OCI-M2 (cell line): ENCODE measurements around the gene PSMD13.
"Not testable (repeated sequence)": the region's sequence is repeated elsewhere in the genome, so short reads cannot be mapped to it uniquely, and the experiment has no call there.

Experiments used
- DNase-seq: peaks from one replicate; lab custom pipeline; 2025; ENCODE audit not compliant: unreplicated experiment; lab: John Stamatoyannopoulos, UW

Gene PSMD13

DNA sequence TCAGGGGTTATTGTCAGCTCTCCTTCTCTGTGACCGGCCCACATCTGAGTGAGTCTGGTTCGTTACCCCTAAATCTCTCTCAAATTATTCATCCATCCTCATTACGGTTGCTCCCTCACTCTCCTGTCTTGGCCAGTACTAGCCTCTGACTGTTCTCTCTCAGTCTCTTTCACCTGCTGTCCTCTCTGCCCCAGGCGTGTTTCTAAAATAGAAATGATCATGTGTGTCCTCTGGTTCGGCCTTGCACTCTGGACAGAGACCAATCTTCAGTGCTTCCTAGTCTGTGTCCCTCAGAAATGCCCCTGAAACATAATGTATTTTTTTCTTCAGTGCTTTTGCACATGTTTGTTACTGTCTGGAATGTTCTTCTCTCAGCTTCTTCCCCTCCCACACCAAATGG, 4.9 kb downstream of the PSMD13 start:
- no peak for DNase-seq

DNA sequence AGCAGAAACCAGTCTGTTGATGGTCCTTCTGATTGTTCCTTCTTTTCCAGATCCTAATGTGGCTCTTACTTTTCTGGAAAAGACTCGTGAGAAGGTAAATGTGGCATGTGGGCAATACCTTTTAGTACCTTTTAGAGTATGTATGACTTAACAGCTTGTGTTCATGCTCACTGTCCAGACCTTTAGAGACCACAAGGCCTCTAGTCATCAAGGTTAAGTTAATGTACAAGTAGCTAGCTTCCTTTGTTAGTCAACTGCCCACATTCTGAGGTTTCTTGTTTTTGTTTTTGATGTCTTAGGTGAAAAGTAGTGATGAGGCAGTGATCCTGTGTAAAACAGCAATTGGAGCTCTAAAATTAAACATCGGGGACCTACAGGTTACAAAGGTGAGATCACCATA, 7.6 kb downstream of the PSMD13 start:
- no peak for DNase-seq

DNA sequence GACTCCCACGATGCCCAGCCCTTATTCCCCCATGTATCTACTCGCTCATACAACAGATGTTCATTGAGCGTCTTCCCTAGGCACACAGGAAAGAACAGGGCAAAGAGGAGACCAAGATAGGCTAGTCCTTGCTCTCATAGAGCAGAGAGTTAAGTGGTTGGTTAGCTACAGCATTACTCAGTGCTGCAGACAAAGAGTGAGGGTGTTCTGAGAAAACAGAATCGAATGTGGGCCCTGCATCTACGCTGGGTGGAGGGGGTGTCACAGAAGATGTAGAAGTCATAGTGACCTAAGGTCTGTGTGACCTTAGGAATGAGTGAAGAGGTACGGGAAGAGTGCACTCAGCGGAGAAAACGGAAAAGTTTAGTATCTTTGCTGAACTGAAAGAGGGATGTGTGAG, 12.3 kb downstream of the PSMD13 start:
- no peak for DNase-seq

DNA sequence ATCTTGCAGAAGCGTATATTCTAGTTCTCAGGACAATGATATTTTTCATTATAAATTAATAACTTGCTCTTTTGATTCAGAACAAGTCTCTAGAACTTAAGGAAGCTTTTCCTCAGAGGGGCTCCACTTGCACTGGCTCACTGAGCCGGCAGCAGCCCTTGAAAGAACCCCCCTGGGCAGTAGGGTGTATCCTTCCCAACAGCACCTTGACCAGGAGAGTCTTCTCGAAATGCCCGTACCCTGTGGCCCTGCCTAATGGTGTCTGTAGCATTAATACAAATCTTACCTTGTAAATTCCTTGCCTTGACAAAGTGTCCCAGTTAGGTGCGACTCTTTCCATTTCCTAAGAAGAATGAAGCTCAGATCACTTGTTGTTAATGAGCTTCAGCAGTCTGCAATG, 13.5 kb downstream of the PSMD13 start:
- no peak for DNase-seq

DNA sequence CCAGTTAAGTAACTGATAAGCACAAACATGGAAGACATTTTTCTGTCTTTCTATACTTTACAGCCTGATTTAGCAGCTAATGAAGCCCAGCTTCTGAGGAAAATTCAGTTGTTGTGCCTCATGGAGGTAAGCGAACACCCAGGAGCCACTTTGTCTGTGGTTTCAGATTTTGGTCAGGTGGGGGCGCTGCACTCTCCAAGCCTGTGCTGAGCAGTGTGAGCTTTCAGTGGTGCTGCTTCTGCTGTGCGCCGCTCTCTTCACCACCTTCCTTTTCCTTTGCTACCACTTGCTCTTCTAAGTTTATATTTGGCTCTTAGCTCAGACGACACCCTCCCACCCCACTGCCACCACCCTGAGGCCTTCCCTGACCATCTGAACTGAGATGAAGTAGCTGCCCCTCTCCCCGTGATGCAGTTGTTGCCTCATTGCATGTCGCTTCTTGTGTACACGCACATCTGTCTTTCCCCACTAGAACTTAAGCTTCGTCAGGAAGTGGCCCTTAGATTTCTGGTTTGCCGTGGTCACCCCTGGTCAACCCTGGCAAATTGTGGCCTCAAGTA, 14.0 kb downstream of the PSMD13 start:
- DNase-seq = no peak

DNA sequence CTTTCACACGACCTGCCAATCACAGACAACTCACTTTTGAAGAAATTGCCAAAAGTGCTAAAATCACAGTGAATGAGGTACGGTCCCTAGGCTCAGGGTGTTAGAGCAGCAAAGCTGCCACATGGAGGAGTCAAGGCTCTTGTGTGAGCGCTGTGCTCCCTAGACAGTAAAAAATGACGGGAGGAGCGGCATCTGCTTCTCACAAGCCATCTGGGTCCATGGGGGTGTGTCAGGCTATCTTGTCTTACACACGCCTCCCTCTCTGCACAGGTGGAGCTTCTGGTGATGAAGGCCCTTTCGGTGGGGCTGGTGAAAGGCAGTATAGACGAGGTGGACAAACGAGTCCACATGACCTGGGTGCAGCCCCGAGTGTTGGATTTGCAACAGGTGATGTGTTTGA, 14.8 kb downstream of the PSMD13 start:
- no peak for DNase-seq

DNA sequence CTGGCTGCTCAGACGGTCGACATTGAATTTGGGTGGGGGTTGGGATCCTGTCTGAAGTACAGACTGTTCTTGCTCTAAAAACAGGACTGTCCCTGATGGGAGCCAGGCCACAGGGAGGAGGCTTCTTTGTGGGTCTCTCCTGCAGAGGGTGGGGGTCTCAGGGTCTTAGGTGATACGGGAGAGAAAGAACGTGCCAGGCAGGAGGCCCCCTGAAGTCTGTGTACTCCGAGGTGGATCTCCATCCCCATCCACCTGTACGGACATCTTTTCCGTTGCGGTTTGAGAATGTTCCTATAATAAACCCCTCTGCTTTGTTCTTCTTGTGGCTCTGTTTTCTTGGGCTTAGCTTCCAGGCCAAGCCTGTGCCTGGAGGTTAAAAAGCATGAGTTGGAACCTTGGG, 15.9 kb downstream of the PSMD13 start:
- DNase-seq = no peak

DNA sequence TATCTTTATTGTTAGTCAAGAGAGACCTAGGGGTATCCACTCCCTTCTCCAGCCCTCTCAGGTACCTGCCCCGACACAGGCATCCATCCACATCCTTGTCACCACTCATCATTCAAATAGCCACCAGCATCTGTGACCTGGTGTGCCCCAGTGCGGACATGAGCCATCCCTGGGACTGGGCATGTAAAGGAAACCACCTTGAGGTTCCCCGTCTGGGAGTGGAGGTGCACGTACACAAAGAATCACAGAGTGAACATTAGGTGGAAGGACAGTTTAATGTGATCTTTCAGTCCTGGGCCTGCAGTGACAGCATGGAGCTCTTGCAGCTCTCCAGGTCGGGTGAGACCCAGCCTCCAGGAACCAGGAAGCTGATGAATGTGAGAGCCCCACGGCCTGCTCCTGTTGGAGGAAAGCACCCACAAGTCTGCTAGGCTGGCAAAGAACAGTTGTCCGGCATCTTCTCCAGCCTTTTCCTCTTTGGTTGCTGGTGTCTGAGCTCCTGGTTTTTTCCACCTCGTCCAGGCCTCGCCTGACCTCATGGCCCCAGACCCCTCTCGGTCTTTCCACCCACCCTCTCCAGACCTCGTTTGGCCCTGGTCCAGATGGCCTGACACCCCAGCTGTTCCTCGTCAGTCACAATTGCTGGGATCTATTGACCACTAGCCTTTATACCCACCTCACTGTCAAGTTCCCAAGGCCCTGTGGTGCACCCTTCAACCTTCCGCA, 16.5 kb downstream of the PSMD13 start:
- DNase-seq = no peak

DNA sequence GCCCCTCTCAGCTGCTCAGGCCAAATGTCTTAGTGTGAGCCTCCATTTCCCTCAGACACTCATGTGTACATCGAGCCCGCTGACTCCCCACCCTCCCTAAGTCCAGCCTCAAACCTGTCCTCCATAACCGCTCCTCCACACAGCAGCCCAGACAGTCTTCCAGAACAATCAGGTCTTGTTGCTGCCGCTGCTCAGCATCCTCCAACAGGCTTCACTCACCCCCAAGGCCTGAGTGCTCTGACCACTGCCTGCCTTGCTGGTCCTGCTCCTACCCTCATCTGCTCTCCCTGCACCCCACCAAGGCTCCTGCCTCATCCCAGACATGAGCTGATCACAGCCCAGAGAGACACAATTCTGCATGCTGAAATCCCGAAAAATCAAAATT, 17.1 kb downstream of the PSMD13 start:
- no peak for DNase-seq

DNA sequence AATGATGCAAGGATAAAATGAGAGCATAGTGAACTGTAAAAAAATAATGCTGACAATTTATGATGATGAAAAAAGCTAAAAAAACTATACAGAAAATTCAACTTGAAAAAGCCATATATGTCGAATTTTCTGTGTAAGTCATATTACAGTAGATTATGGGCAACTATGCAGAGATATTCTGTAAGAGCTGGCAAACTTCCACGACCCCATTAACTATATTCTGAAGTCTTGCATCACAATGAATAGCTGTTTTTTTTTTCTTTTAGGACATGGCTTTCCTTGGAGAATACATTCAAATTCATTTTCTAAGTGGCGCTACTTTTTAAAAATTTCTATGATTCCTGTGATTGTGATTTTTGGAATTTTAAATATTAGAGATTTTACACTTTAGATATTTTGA, 18.4 kb downstream of the PSMD13 start:
- no peak for DNase-seq

DNA sequence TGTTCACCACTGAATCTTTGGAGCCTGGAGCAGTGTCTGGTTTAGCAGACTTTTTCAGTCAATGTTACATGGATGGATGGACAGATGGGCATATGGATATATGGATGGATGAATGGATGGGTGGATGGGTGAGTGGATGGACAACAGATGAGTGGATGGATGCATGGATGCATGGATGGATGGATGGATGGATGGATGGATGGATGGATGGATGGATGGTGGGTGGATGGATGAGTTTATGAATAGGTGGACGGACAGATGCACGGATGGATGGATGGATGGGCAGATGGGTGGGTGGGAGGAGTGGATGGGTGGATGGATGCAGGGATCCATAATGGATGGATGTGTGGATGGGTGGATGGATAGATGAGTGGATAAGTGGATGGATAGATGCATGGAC, 19.0 kb downstream of the PSMD13 start:
- no peak for DNase-seq

DNA sequence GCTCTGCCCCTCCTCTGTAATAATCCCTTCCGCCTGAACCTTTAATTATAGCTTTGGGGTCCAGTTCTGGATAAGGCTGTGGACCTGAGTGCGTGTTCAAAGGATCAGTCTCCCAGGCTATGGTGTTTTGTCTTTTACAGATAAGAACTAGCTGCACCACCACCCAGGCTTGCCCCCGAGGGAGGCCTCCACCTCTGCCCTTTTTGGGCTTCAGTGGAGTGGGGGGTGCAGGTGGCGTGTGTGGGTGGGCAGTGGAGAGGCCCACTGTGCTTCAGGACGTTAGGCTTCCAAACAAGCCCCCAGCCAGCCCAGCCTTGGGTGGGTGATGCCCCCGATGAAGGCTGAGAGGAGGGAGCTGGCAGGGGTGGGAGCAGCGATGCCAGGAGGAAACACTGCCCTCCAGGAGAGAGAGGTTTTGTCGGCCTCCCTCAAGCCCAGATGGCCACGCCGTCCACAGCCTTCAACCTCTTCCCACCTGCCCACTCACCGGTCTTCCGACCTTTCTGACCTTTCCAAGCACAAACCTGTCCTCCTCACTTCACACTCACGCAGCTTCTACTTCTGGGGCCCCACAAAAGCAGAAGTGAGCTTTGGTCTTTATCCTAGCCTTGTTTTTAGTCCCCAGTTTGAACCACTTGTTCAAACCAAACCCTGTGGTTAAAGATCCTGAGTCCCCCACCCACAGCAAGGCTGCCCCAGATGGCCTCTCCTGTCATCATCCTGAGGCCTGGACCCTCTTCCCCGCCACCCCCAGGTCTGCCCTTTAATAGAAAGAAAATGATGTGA, 20.4 kb downstream of the PSMD13 start:
- no peak for DNase-seq

DNA sequence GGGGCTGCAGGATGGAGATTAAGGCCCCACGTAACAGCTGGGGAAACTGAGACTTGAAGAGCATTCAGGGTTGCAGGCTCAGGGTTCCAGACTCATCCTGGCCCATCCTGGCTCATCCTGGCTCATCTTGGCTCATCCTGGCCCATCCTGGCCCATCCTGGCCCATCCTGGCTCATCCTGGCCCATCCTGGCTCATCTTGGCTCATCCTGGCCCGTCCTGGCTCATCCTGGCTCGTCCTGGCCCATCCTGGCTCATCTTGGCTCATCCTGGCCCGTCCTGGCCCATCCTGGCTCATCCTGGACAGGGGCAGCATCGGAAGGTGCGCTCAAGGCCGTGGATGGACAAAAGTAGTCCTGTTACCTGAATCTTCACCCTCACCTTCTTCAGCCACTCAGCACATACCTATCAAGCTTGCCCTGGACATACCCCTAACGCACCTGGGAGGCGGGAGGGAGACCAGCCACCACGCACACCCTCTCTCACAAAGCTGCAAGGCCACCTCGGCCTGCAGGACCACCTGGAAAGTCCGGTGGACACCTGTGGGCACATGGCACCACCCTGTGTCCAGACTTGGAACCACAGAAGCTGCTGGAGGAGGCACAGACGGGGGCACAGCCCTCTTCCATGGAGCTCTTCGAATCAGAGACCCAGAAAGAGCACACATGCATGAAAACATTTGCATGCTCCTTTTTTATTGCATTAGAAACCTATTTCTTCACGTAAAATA, 21.2 kb downstream of the PSMD13 start:
- DNase-seq = no peak

DNA sequence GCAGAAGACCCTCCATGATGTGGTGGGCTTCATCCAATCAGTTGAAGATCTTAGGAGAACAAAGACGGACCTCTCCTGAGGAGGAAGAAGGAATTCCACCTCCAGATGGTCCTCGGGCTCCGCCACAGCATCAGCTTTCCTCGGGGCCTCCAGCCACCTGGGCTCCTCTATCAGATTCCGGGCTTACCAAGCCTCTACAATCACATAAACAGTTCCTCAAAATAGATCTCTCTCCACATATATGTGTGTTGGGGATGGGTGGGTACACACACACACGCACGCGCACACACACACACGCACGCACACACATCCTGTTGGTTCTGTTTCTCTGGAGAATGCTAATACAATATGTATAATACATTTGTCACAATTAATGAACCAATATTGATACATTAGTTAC, 22.6 kb downstream of the PSMD13 start:
- DNase-seq = no peak

DNA sequence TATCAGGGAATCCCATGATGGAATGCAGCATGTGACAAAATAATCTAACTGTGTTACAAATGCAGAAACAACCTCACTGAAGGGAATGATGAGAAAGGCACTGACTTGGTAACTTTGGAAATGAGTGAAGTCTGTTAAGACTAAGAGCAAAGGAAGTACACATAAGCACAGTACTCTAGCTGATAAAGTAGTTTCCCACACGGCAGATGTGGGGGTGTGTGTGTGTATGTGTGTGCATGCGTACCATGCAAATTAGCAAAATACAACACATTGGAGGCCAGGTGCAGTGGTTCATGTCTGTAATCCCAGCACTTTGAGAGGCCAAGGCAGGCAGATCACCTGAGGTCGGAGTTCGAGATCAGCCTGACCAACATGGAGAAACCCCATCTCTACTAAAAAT, 24.8 kb downstream of the PSMD13 start:
- DNase-seq = no peak

DNA sequence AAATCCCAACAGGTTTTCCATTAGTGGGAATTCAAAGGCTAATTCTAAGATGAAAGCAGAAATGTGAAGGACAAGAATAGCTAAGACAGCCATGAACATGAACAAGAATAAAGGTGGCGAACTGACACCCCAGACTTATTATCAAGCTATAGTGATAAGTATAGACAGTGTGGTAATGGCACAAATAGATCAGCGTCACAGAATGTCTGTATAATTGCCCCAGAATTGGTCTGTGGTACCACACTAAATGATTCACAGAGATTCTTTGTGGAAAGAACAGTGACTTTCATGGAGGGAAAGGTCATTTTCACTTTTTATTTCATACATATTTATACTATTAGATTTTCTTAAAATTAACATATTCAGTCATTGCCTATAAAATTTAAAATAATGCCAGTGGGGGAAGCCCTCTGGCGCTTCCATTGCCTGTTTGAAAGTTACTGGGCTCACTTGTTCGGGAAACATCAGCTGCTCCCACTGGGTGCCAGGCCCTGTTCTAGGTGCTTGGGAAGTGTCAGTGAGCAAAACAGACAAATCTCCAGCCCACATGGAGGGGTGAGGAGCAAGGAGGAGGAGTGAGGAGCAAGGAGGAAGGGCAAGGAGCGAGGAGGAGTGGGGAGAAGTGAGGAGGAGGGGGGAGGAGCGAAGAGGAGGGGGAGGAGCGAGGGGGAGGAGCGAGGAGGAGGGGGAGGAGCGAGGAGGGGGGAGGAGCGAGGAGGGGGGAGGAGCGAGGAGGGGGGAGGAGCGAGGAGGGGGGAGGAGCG, 30.1 kb downstream of the PSMD13 start:
- DNase-seq = no peak

DNA sequence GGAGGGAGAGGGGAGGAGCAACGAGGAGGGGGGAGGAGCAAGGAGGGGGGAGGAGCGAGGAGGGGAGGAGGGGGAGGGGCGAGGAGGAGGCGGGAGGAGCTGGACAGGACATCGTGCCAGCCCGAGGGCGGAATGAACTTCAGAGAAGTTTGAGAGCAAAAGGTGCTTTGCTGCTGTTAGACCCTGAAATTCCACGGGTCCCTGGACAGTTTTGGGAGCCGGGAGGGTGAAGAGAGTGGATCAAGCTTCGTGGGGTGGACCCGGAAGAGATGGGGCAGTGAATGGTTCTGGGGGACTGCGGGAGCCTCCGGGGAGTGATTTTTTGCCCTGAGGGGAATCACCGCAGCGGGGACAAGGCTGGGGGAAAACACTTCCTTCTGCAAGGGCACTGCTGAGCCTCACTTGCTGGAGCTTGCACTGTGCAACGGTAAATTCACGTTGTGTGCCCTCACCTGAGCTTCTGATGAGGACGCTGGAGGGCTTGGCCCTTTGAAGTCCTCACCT, 30.8 kb downstream of the PSMD13 start:
- no peak for DNase-seq

DNA sequence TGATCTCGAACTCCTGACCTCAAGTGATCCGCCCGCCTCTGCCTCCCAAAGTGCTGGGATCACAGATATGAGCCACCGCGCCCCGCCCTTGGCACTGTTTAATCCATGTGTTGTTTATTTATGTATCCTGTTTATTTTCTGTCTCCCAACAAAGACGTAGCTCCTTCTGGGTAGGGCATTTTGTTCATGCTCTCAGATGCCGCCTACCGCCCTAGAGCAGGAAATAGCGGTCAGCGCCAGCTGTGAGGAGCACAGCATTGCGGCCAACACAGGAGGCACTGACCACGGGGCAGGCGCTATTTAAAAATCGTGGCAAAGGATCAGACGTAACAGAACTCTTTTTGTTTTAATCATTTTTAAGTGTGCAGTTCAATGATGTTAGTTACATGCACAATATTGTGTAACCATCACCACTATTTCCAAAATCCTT, 32.0 kb downstream of the PSMD13 start:
- not testable (repeated sequence) for DNase-seq

DNA sequence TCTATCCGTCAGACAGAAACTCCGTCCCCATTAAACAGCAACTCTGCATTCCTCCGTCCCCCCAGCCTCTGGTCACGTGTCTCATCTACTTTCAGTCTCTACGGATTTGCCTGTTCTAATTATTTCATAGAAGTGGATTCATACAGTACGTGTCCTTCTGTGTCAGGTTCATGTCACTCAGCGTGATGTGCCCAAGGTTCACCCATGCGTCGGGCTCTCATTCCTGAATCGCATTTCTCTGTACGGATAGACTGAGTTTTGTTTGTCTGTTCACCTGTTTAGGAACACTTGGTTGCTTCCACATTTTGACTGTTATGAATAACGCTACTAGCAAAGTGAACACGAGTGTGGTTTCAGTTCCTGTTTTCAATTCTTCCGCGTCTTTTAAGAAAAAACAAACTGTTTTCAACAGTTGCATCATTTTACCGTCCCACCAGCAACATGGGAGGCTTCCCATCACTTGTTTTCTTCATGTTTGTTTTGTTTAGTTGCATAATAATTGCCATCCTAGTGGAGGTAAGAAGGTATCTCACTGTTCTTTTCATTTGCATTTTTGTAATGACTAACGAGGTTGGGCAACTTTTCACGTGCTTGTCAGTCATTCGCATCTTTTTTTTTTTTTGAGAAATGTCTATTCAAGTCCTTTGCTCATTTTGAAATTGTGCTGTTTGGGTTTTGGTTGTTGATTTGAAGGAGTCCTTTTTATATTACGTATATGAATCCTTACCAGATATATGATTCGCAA, 32.5 kb downstream of the PSMD13 start:
- no peak for DNase-seq
